Left lobe of liver (tissue), 2 donors: Measurements from ENCODE around the gene LMO1. TPM values are rescaled to one million over a fixed set of nuclear protein-coding genes. Genes with fewer than 3 reads are reported as not detected.

Experiments
- ATAC-seq: fragments of 200-7000 bp; cut with Tn5 transposase; one replicate; pipeline ENCODE4 v1.9.1; 2020; ENCODE audit warnings: mild to moderate bottlenecking, moderate library complexity
- DNase-seq: peaks from one replicate; pipeline ENCODE4 v3.0.0-alpha.2; 2020; ENCODE audit warnings: low spot score
- total RNA-seq: library from RNA; stranded (reverse); gene quantifications from one replicate; pipeline ENCODE4 v1.2.1, GENCODE V29; 2021
- donor health status: DM: no; HTN: no; CAD: no; lungs with moderate emphysema.
- donor health status: DM: no; HTN: yes; CAD: no.

LMO1 gene
- total RNA-seq, 1 donor from 2014 or later = not detected

DNA sequence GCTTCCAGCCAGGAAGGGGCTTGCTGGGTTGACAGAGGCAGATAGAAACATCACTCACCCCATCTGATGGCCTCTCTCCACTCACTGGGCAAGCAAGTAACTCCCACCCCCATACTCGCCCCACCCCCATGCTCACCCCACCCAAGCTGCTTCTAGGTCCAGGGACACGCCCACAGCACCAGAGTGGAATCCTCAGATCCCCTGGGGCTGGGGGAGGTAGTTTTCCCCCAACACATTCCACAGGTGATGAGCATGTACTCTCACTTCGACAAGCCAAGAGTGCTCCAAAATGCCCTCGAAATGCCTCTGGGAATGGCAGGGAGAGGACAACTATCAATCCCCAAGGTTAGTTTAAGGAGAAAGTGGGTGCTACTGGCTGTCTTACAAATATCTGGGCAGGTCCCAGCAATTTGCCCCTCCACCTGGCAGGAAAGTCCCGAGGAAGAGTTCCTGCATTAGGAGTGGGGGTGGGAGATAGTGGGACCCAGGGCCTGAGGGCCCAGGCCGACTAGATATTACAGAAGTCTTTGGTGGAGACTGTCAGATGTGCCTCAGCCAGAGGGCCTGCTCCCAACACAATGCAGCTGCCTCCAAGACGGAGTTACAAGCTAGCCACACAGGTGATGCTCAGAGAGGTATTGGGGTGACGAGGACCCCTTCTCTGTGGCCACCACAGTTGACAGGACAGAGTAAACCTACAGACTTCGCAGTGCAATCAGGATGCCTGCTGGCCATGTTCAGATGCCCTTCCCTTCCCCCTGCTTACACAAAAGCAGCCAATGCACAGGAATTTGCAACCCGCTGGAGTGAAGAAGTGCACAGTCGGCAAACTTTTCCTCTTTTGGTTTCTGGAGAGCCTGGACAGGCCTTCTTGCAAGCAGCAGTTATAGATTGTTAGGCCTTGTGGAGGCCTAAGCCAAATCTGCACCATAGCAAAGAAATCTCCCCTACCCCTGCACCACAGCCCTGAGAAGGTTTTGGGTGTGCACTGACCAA lies 2.9 kb upstream of the LMO1 start:
- DNase-seq = no peak

DNA sequence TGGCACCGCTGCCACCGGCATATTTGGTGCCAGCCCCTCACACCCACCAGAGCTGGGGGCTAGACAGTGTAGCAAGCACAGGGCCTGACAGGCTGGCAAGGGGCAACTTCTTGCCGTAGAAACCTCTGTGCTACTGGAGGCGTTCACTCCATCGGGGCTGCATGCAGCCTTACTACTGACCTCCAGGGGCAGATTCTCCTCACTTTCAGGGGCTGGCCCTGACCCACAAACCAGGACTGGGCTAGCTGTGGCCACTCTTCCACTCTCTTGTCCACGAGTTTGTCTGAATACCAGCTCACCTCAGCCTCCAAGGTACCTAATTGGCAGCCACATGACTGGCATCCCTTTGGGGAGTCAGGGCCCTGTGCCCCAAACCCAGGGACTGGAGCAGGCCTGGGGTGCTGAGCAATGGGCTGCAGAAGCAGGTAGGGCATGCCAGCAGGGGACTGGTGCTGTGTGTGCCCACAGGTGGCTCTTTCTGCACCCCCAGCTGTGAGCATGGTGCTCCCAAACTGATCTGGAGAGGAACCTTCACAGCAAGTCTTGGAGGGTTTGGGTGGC lies 2.1 kb upstream of the LMO1 start:
- no peak for ATAC-seq
- no peak for DNase-seq

More for the DNA sequence above, 2.9 kb upstream of the LMO1 start:
- ATAC-seq = no peak

DNA sequence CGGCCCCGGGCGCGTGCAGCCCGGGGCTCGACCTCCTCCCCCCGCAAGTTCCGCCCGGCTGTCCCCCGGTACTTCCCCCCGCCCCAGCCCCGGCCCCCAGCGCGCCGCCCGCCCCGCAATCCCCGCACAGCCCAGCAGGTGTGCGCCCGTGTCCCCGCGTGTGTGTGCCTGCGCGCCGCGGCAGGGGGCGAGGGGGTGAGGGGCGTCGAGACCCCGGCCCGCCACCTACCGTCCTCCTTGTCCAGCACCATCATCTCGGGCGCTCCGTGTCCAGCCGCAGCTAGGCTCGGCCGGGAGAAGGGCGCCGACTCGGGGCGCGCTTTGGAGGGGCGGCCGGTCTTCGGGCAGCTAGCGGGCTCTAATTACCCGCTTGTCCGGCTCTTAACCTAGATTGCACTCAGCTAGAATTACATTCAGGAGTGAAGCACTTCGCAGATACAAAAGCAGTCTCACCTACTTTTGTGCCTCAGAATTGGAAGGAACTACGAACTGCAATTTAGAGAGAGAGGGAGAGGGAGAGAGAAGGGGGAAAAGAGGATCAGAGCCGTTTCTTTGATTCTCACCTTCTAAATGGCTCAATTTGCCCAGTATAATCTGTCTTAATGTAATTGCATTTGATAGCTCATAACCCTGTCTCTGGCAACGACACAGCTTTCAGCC lies 439 bp downstream of the LMO1 start:
- DNase-seq (no peak), ATAC-seq (peak; percentile 4)

DNA sequence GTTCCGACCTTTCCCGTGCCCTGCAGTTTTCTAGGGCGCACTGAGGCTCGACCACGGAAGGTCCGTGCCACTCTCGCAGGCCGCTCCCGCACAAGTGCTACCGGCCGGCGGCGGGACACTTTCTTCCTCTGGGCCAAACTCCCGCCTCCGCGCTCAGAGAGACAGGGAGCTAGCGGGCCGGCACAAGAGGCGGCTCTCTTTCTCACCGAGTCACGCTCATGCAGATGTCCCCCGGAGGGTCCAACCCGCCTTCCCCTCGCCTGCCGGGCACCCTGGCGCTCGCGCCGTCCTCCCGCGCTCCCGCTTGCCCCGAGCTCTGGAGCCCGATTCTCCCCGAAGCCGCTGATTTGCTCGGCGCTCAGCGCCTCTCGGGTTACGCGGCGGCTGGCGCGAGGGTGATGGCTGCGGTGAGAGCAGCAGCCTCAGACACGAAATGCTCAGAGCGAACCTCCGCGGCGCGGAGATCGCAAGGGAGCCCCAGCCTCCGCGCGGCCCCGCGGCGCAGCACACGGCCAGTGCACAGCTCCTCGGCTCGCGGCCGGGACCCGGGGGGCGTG lies 1.0 kb downstream of the LMO1 start:
- ATAC-seq = peak; percentile 65
- DNase-seq = peak; percentile 45

DNA sequence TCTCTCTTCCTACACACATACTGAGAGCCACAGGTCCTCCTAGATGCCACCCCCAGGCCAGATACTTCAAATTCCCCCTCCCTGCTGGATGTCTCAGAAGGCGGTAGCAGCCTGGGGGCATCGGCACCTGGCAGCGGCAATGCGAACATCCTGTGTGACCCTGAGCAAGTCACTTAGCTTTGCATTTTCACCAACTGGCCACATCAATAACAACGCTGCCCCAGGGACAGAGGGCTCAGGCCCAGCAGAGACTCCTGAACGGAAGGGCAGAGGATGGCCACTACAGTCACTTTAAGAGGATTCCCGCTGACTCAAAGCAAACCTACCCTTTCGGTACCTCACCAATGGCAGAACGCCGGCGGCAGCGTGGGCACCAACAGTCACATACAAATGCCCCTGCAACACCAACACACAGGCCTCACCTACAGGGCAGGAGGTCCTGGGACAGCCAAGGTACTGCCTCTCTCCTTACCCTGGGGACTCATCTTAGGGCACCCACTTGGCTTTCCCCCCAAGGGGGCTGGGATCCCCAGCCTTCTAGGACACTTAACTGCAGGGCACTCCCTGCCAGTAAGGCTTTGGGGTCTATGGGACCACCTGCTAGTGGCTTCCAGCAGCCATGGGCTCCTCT lies 1.6 kb downstream of the LMO1 start:
- ATAC-seq = no peak

DNA sequence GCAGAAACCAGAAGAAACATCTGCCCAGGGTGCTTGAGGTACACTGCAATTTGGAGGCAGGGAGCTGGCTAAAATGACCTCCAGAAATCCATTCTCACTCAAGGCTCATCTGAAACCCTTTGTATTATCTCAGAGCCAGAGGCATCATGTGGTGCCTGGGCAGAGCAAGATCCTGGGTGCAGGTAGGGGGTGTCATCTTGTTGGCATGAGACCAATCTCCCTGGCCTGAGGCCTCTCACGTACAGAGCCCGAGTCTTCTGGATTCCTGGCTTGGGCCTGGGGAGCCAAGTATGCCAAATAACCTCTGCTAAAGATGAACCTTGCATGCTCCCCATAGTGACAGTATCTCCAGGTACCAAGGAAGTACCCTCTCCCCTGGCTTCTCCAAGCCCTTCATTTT lies 2.4 kb downstream of the LMO1 start:
- ATAC-seq (no peak), DNase-seq (peak; percentile 39)

More for the DNA sequence above, 1.6 kb downstream of the LMO1 start:
- peak; percentile 37 for DNase-seq

DNA sequence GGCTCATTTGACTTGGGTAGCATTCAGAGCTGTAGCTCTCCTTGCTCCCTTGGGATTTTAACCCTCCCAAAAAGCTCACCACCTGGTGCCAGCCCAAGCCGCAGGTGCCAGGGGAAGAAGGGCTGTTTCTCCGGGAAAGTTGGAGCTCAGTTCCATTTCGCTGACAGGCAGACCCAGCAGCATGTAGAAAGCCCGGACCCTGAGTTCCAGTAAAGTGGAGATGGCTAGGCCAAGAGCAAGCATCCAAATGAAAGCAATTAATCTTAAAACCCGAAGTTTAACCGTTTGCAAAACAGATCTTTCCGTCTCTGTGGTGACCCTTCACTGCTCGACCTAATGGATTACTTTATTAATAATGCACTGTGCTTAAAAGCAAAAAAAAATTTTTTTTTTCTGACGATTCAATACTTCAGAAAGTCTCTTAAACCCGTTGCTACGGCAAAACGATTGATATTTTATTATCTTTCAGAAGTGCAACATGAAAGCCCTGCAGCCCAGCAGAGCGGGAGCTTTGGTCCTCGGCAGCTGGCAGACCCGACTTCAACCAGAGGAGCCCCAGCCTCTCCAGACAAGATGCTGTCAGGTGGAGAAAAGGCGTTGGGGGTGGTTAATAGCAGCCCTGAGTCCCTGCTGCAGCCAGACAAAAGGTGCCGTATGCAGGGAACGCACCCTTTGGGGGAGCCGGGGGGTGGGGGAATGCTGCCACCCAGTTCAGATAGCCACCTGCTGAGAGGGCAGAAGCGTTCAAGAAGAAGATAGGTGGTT lies 3.3 kb downstream of the LMO1 start:
- DNase-seq = peak; percentile 33
- ATAC-seq = no peak

DNA sequence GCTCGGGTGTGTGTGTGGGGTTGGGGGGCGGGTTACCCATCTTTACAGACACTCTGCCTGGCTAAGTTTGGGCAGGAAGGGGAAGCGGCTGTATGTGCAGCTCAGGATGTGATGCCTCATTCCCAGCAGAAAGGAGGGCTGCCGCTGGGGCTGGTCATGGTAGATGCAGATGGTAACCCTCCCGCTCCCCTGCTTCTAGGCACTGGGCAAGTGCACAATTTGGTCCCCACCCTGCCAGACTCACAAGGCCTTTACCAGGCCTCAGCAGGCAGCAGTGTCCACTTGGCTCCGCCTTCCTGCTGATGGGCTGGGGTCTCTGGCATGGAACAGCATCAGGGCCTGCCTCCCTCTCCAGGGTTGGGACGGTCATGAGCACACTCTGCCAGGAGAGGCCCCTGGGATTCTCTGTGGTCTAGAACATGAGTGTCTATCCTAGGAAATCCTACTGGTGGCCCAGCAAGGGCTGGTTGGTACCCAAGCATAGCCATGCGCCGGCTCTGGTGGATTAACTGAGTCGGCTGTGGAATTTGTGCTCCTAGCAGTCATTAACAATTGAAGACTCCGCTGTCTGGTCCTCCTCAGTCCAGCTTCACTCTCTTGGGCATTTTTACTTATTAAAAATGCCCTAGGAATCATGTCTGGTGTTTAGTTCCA lies 4.2 kb downstream of the LMO1 start:
- ATAC-seq = no peak

DNA sequence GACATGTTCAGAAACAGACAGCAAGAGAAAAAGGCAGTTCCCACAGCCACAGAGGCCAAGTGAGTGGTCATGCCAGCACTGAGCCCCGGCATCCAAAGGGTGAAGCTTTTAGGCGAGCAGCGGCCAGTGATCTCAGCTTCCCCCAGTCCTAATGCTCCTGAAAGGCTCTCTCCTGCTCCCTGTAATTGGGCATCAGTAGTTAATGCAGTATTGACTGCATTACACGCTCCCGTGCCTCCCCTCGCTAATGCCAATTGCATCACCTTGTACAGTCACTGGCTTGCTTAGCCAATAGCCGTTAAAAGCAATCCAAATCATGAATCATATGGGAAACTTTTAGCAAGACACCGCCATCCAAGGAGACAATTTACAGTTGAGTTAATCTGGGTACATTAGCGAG lies 4.9 kb downstream of the LMO1 start:
- DNase-seq (no peak), ATAC-seq (no peak)

More for the DNA sequence above, 4.2 kb downstream of the LMO1 start:
- peak; percentile 21 for DNase-seq

DNA sequence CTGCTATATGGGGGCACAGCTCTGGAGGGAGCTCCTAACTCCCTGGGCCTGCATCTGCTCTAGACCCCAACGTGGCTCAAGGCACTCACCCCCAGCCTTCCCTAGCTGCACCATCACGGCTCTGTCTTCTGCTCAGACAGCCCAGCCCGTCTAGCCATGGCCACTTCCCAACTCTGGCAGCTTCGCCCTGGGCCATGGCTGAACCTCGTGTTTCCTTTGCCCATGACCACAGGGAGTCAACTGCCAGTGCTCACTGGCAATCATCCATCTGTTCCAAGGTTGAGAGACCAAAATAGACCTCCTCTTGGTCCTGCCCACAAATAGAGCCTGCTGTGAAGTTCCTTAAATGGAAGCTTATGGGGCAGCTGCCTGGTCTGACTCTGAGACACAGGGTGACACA lies 5.4 kb downstream of the LMO1 start:
- no peak for ATAC-seq

DNA sequence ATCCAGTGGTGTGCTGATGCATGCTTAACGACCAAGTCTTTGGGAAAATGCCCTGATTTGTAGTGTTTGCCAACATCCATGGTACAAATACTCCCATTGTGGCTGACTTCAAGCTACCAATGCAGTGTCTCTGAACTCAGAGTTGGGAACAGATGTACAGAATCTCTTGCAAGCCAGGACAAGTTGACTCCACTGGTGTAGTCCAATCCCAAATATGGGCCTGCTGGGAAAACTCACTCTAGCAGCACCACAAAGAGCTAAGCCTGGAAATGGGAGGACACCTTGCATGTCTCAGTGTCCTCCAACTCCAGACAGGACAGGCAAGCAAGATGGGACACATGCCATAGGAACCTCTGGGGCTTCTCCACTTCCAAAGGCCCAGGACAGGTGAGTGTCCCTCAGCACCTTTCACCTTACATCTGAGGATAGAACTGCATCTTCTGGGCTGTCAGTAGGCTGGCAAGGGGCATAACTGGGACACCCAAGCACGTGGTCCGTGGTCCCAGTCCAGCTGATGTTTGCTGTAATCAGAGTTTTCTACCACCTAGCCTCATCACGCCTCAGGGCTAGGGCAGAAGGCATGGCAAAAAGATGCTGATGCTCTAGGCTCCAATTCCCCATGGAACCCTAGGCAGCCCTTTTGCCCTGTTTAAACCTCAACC lies 6.5 kb downstream of the LMO1 start:
- ATAC-seq (no peak), DNase-seq (peak; percentile 6)

More for the DNA sequence above, 5.4 kb downstream of the LMO1 start:
- peak; percentile 28 for DNase-seq

DNA sequence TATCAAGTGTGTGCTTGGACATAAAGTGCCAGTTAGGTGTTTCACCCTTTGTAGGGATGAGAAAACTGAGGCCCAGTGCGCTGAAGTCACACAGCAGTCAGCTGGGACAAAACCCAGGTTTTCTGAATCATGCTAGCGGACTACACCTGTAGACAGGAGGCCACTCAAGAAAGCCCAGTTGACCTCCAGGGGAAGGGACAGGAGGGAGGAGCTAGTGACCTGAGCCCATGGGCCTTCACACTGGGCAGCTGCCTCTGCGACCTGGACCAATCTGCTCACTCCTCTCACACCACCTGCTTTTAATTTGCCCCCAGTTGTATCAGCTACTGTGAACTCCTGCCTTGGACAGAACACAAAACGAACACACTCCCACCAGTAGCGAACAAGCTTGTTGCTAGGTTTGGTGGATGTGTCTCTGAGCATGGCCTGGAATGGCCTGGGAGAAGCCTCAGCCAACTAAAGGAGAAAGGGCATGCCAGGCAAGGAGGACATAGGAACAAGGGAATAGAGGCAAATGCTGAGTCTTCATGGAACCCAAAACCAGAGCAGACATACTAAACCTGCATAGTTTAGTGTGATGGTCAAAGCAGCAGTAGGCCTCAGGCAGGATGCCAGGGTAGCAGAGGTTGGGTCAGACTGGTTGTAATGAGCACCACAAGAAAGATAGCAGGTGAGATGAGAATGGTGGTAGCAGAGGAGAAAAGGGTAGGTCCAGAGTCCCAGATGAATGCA lies 7.2 kb downstream of the LMO1 start:
- ATAC-seq (no peak), DNase-seq (peak; percentile 22)

DNA sequence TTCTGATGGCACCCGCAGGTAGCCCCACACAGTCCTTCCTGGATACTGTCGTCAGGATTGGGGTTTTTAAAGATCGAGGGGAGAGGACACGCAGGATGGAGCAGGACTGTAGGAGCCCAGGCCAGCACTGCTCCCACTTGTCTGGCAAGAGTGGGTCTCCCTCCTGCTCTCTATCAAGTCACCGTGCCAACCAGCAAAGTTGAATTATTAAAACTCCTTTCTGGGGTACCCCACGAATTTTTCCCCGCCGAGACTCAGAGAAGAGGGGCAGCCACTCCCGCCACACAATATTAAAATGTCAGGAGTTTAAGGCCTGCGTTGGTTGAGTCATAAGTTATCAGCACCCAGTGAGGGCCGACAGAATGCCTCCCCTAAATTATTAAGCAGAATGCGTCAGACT lies 10.1 kb downstream of the LMO1 start:
- DNase-seq (no peak), ATAC-seq (no peak)

DNA sequence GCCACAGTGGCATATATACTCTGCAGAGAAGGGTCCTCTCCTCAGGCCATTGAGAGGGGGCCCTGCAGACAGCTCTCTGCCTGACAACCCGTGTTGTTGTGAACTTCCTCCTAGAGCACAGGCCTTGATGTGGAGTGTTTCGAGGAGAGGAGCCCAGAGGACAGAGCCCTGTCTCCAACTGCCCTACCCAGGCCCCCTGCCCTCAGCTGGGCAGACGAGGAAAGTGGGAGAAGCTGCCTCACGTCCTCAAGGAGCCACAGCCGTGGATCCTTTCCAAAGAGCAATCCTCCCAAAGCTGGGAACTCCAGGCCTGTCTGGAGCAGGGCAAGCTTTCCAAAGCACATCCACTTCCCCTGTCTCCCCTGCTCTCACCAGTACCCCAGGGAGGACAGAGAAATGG lies 10.7 kb downstream of the LMO1 start:
- ATAC-seq = no peak
- peak; percentile 12 for DNase-seq

DNA sequence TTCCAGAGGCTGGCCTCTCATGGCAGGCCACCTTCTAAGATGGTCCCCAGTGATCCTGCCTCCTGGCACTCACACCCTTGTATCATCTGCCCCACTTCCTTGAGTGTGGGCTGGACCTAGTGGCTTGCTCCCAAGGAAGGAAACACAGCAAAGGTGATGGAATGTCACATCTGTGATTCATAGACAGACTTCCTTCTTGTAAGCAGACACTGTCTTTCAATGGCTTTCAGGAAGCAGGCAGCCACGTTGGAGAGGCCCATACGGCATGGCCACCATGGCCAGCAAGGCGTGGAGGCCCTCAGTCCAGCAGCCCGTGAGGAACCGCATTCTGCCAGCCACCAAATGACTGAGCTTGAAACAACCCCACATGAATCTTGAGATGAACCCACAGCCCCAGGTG lies 11.3 kb downstream of the LMO1 start:
- DNase-seq = peak; percentile 32
- ATAC-seq = no peak

DNA sequence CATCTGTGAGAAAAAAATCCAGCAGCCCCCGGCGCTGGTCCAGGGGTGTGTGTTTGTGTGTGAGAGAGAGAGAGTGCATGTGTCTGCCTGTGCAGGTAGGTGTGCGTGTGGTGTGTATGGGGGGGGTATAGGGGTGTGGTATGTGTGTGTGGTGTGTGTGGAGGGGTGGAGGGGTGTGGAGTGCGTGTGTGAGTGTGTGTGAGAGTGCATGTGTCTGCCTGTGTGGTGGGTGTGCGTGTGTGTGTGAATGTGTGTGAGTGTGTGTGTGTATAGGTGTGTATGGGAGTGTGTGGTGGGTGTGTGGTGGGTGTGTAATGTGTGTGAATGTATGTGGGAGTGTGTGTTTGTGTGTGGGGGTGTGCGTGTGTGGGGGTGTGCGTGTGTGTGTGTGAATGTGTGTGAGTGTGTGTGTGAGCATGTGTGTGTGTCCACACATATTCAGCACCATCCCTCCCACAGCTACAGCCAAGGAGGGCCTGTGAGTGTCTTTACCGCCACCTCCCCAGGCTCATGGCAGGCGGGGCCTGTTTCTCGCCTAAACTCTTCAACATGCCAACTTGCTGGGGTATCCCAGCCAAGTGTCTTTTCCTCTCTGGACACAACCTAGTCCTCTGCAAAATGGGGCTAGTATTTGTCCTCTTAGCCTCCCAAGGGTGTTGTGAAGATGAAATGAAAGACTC lies 11.9 kb downstream of the LMO1 start:
- no peak for ATAC-seq
- peak; percentile 29 for DNase-seq

DNA sequence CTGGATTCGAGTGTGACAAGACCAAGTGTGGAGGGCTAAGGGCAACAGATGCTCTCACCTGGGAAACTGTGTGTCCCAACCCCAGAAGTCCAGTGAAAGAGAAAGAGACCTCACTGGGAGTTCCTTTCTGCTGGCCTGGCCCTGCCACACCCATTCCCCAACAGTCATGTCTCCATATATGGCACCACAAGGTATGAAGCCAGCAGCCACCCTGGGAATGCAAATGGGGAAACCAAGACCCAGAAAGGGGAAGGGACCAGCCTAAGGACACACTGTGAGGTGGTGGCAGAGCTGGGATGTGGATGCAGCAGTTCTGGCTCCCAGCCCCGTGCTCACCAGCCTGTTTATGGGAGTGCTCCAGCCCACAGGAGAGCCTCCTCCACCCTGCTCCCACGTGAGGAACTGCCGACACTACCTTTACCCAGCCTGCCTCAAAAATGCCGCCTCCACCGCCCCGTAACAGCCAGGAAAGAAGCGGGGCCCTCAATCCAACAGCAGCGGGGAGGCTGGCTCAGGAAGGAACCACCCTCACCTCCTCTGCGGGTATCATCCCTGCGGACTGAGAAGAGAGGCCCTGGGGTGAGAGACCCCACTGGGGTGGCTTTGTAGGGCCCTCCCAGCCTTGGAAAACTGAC lies 12.6 kb downstream of the LMO1 start:
- ATAC-seq (no peak), DNase-seq (peak; percentile 29)
